WTC11 (cell line): ENCODE measurements around the gene LCN12. TPM values are rescaled to one million over a fixed set of nuclear protein-coding genes. Genes with fewer than 3 reads are reported as not detected.

Source experiments
- ATAC-seq: fragments of 200-7000 bp; cut with Tn5 transposase; 2 replicates; pipeline ENCODE4 v1.10.0; 2021; ENCODE audit warnings: mild to moderate bottlenecking, moderate library complexity
- CTCF ChIA-PET: fragments of 300-600 bp; sonication (Branson Sonifier 250); formaldehyde crosslinking; loops from one replicate; lab custom pipeline; 2021; ENCODE audit warnings: antibody characterized with exemption; lab: Charles Lee
- POLR2A ChIA-PET: fragments of 350-600 bp; sonication (Branson Sonifier 250); formaldehyde crosslinking; loops from one replicate; lab custom pipeline; 2021; ENCODE audit warnings: antibody characterized with exemption; lab: Charles Lee
- DNase-seq: peaks from one replicate; pipeline ENCODE4 v3.0.0; 2021; ENCODE audit warnings: low spot score
- H3K27ac Mint-ChIP-seq: 2 replicates; pipeline ENCODE4 v1.8.0; 2021; ENCODE audit warnings: mixed read lengths
- H3K27me3 Mint-ChIP-seq: 2 replicates; pipeline ENCODE4 v1.8.0; 2021; ENCODE audit warnings: low read depth, mild to moderate bottlenecking, moderate library complexity, mixed read lengths
- H3K36me3 Mint-ChIP-seq: 2 replicates; pipeline ENCODE4 v1.8.0; 2021; ENCODE audit warnings: mixed read lengths
- H3K4me1 Mint-ChIP-seq: 2 replicates; pipeline ENCODE4 v1.8.0; 2022; ENCODE audit warnings: mixed read lengths
- H3K4me3 Mint-ChIP-seq: 2 replicates; pipeline ENCODE4 v1.8.0; 2021; ENCODE audit warnings: mild to moderate bottlenecking, moderate library complexity, mixed read lengths
- H3K9me3 Mint-ChIP-seq: 2 replicates; pipeline ENCODE4 v1.8.0; 2021; ENCODE audit warnings: mixed read lengths
- AFF4 ChIP-seq: sonication (generic); formaldehyde crosslinking; IDR thresholded peaks from 2 replicates; pipeline ENCODE4 v1.8.1; 2023; ENCODE audit warnings: mild to moderate bottlenecking, missing genetic modification reagents, borderline replicate concordance
- ATF3 ChIP-seq: sonication (generic); formaldehyde crosslinking; conservative IDR thresholded peaks from 2 replicates; pipeline ENCODE4 v1.8.1; 2022; ENCODE audit warnings: mild to moderate bottlenecking, missing genetic modification reagents
- ATF6 ChIP-seq: sonication (generic); formaldehyde crosslinking; IDR thresholded peaks from 2 replicates; pipeline ENCODE4 v1.8.1; 2023; ENCODE audit warnings: mild to moderate bottlenecking, missing genetic modification reagents
- CBFB ChIP-seq: sonication (generic); formaldehyde crosslinking; IDR thresholded peaks from 2 replicates; pipeline ENCODE4 v1.8.1; 2022; ENCODE audit warnings: mild to moderate bottlenecking, low read depth, missing genetic modification reagents
- CDX4 ChIP-seq: fragments of 250-450 bp; sonication (Bioruptor Pico); IDR thresholded peaks from 2 replicates; pipeline ENCODE4 v1.9.0; 2021; ENCODE audit warnings: moderate library complexity, mild to moderate bottlenecking, inconsistent platforms, borderline replicate concordance
- ESRRA ChIP-seq: sonication (generic); formaldehyde crosslinking; IDR thresholded peaks from 2 replicates; pipeline ENCODE4 v1.8.1; 2022; ENCODE audit warnings: mild to moderate bottlenecking, missing genetic modification reagents, borderline replicate concordance
- ETV6 ChIP-seq: sonication (generic); formaldehyde crosslinking; IDR thresholded peaks from 2 replicates; pipeline ENCODE4 v1.8.1; 2022; ENCODE audit warnings: mild to moderate bottlenecking, missing genetic modification reagents
- FOXK1 ChIP-seq: sonication (generic); formaldehyde crosslinking; IDR thresholded peaks from 2 replicates; pipeline ENCODE4 v1.8.0; 2022; ENCODE audit warnings: mild to moderate bottlenecking, moderate library complexity, missing genetic modification reagents
- GRHL2 ChIP-seq: fragments of 250-450 bp; sonication (Bioruptor Pico); IDR thresholded peaks from 2 replicates; pipeline ENCODE4 v1.8.0; 2022; ENCODE audit warnings: mild to moderate bottlenecking, moderate library complexity; ENCODE audit not compliant: insufficient replicate concordance, severe bottlenecking
- JAZF1 ChIP-seq: fragments of 250-450 bp; sonication (Bioruptor Pico); IDR thresholded peaks from 2 replicates; pipeline ENCODE4 v1.9.0; 2021; ENCODE audit warnings: moderate library complexity, mild to moderate bottlenecking, inconsistent platforms
- KAT7 ChIP-seq: sonication (generic); formaldehyde crosslinking; IDR thresholded peaks from 2 replicates; pipeline ENCODE4 v1.8.1; 2023; ENCODE audit warnings: missing genetic modification reagents, mild to moderate bottlenecking, borderline replicate concordance
- MYBL2 ChIP-seq: sonication (generic); formaldehyde crosslinking; IDR thresholded peaks from 2 replicates; pipeline ENCODE4 v1.8.1; 2023; ENCODE audit warnings: mild to moderate bottlenecking, moderate library complexity, missing genetic modification reagents
- NFE2L1 ChIP-seq: sonication (generic); formaldehyde crosslinking; IDR thresholded peaks from 2 replicates; pipeline ENCODE4 v1.8.1; 2023; ENCODE audit warnings: missing genetic modification reagents
- NR1H2 ChIP-seq: sonication (generic); formaldehyde crosslinking; IDR thresholded peaks from 2 replicates; pipeline ENCODE4 v1.9.0; 2021; ENCODE audit warnings: mild to moderate bottlenecking, moderate library complexity, missing genetic modification reagents
- NR2C2 ChIP-seq: sonication (generic); formaldehyde crosslinking; IDR thresholded peaks from 2 replicates; pipeline ENCODE4 v1.8.0; 2022; ENCODE audit warnings: mild to moderate bottlenecking, missing genetic modification reagents
- PRDM15 ChIP-seq: sonication (generic); formaldehyde crosslinking; IDR thresholded peaks from 2 replicates; pipeline ENCODE4 v1.8.0; 2022; ENCODE audit warnings: missing genetic modification reagents
- RELA ChIP-seq: sonication (generic); formaldehyde crosslinking; IDR thresholded peaks from 2 replicates; pipeline ENCODE4 v1.8.1; 2022; ENCODE audit warnings: missing genetic modification reagents, mild to moderate bottlenecking, borderline replicate concordance
- RORB ChIP-seq: fragments of 250-450 bp; sonication (Bioruptor Pico); IDR thresholded peaks from 2 replicates; pipeline ENCODE4 v1.9.0; 2021; ENCODE audit warnings: mild to moderate bottlenecking
- TEAD1 ChIP-seq: sonication (generic); formaldehyde crosslinking; IDR thresholded peaks from 2 replicates; pipeline ENCODE4 v1.8.0; 2022; ENCODE audit warnings: mild to moderate bottlenecking, missing genetic modification reagents
- USF1 ChIP-seq: sonication (generic); formaldehyde crosslinking; IDR thresholded peaks from 2 replicates; pipeline ENCODE4 v1.8.0; 2022; ENCODE audit warnings: mild to moderate bottlenecking, missing genetic modification reagents
- ZNF121 ChIP-seq: sonication (generic); formaldehyde crosslinking; IDR thresholded peaks from 2 replicates; pipeline ENCODE4 v1.8.0; 2023; ENCODE audit warnings: missing genetic modification reagents
- ZNF138 ChIP-seq: sonication (generic); formaldehyde crosslinking; conservative IDR thresholded peaks from 2 replicates; pipeline ENCODE4 v1.8.1; 2022; ENCODE audit warnings: mild to moderate bottlenecking, moderate library complexity, missing genetic modification reagents
- ZNF232 ChIP-seq: sonication (generic); formaldehyde crosslinking; IDR thresholded peaks from 2 replicates; pipeline ENCODE4 v1.8.0; 2022; ENCODE audit warnings: mild to moderate bottlenecking, missing genetic modification reagents
- ZNF425 ChIP-seq: fragments of 250-450 bp; sonication (Bioruptor Pico); conservative IDR thresholded peaks from 2 replicates; pipeline ENCODE4 v1.9.0; 2021; ENCODE audit warnings: mild to moderate bottlenecking
- total RNA-seq: library from RNA; stranded (reverse); gene quantifications from 3 replicates; pipeline ENCODE4 v1.2.3, GENCODE V29; 2021

LCN12 gene
- total RNA-seq, 1 experiment from 2014 or later, result 1.9 TPM

GRCh38 chr9:136995362-136995761 lies 43.3 kb downstream of the LCN12 start (continued):
- no peak for TF ChIP-seq PRDM15 (CRISPR knock-in tag)
- no peak for TF ChIP-seq TEAD1 (CRISPR knock-in tag)
- no peak for TF ChIP-seq ZNF232 (CRISPR knock-in tag)
- no peak for TF ChIP-seq ZNF138 (CRISPR knock-in tag)
- no peak for TF ChIP-seq ETV6
- TF ChIP-seq FOXK1 (CRISPR knock-in tag), result no peak
- TF ChIP-seq CBFB, result no peak
- TF ChIP-seq RELA, result no peak
- TF ChIP-seq NR2C2, result no peak

GRCh38 chr9:136995772-136996311 lies 43.8 kb downstream of the LCN12 start:
- peaks cover 1% of the 10 kb centered on the region for H3K9me3 Mint-ChIP-seq
- 0 out of 2 replicates have a peak overlapping the region, but pooled peaks have one; percentile 58 for H3K4me3 Mint-ChIP-seq
- CTCF ChIA-PET, result interaction anchor here (0.6 to 4.2 kb wide), 13 partner anchors 10 to 663 kb away, joined by 3 to 53 read pairs (median 6); partner anchors contain the start of genes ABCA2, AJM1 and NPDC1
- no peaks in the 10 kb centered on the region for H3K36me3 Mint-ChIP-seq
- no peak overlapping the region for H3K27ac Mint-ChIP-seq
- H3K27me3 Mint-ChIP-seq, result peaks cover 8% of the 10 kb centered on the region
- peaks cover 4% of the 10 kb centered on the region; the same call in 1 of the 2 replicates for H3K4me1 Mint-ChIP-seq
- POLR2A ChIA-PET, result interaction anchor here (0.6 kb wide), 1 partner anchor 19 kb away, joined by 3 read pairs; no protein-coding TSS in a partner anchor
- DNase-seq, result no peak
- no peak for ATAC-seq
- no peak for TF ChIP-seq MYBL2
- no peak for TF ChIP-seq USF1 (CRISPR knock-in tag)
- TF ChIP-seq ATF6, result no peak
- TF ChIP-seq ZNF425 (CRISPR knock-in tag), result no peak
- no peak for TF ChIP-seq GRHL2 (CRISPR knock-in tag)
- TF ChIP-seq ZNF121 (CRISPR knock-in tag), result no peak
- no peak for TF ChIP-seq NR1H2 (CRISPR knock-in tag)
- TF ChIP-seq JAZF1 (CRISPR knock-in tag), result no peak
- no peak for TF ChIP-seq AFF4 (CRISPR knock-in tag)
- TF ChIP-seq ESRRA, result no peak
- TF ChIP-seq ATF3, result no peak
- TF ChIP-seq NFE2L1 (CRISPR knock-in tag), result no peak
- TF ChIP-seq RORB (CRISPR knock-in tag), result no peak
- TF ChIP-seq RELA, result no peak
- TF ChIP-seq KAT7 (CRISPR knock-in tag), result no peak
- no peak for TF ChIP-seq CDX4 (CRISPR knock-in tag)
